Measurements from ENCODE around the gene HELZ2.
"Not testable (repeated sequence)": the region's sequence is repeated elsewhere in the genome, so short reads cannot be mapped to it uniquely, and the experiment has no call there.

Gene HELZ2

GRCh38 chr20:63574156-63574828, at the start of gene HELZ2:
Gene HELZ2, minus strand, starts transcription at chr20:63574239. Its CDS starts 1,854 bp downstream, at chr20:63572385.
- DNase-seq, result peak in 19 of 58 donors; percentile 3 to 49 (median 21)

GRCh38 chr20:63622732-63623131, 48.7 kb upstream of the HELZ2 start:
- DNase-seq, result no peak

DNA sequence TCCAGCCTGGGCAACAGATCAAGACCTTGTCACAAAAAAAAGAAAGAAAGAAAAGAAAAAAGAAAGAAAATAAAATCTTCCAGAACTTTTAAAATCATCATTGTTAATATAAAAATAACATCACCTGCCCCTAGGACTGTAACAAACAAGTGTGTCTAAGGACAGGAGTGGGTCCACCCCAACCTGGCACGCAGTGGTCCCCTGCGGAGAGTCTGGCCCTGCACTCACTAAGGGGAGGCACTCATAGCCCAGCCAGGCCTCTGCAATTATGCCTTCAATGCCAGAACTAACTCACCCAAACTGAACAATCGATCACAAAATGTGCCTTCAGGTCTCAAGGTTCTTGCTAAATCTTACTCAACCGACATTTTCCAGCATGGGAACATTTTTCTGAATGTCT, 48.1 kb upstream of the HELZ2 start:
- DNase-seq, result no peak

GRCh38 chr20:63620991-63621390, 47.0 kb upstream of the HELZ2 start:
- no peak for DNase-seq

DNA sequence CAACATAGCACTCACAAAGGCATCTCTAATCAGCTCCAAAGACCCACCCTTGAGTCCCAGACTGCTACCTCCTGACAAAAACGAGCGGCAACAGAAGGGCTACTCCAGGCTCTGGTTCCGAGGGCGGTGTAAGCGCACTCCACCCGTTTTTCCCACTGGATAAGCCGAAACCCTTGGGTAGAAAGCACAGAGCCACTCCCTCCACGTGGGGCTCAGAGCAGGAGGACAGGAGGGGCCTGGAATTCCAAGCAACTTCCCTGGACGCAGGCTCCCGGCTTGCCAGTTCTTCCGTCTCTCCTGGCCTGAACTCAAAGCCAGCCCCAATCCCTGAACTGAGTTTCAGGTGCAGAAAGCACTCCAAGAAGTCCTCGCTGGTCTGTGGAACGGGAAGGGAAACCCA, 45.5 kb upstream of the HELZ2 start:
- DNase-seq, result no peak

- DNase-seq, result no peak
Measured at GRCh38 chr20:63619086-63619485, 45.0 kb upstream of the HELZ2 start.

GRCh38 chr20:63618291-63618980, 44.4 kb upstream of the HELZ2 start:
- peak in 1 of 58 donors; percentile 44 for DNase-seq

DNA sequence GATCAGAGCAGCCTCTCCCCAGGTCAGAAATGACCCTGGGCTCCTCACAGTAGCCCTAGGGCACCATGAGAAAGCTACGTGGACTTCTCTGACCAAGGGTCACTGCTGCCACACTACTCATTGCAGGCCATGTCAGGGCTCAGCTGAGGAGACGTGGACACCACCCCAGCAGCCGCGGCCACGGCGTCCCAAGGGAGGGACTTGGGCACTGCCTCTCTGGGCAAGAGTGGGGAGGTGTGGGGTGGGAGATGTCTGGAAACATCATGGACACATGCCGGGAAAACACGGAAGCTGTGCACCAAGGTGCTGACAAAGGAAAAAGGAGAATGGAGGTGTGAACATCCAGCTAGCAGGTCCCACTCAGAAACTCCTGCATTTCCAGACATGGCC, 43.8 kb upstream of the HELZ2 start:
- DNase-seq, result no peak

- no peak for DNase-seq
Measured at GRCh38 chr20:63617092-63617875, 43.2 kb upstream of the HELZ2 start.

DNA sequence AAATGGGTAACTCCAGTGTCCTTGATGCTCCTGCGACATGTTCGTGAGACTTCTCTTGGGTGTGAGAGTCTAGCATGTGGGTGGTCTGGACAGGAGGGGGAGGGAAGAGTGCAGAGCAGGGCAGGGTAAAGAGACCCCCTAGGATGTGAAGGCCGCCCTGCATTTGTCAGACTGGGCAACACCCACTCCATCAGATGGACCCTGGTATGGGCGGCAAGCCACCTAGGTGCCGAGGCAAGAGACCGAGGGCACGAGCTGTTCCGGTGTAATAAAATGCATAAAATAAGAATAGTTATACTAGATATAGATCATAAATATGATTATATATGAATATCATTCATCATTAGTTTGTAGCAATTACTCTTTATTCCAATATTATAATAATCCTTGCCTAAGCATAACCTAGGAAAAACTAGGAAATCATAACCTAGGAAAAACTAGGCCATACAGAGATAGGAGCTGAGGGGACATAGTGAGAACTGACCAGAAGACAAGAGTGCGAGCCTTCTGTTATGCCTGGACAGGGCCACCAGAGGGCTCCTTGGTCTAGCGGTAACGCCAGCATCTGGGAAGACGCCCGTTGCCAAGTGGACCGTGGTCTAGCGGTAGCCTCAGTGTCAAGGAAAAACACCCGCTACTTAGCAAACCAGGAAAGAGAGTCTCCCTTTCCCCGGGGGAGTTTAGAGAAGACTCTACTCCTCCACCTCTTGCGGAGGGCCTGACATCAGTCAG, 40.0 kb upstream of the HELZ2 start:
- peak in 1 of 58 donors; percentile 23 for DNase-seq

DNA sequence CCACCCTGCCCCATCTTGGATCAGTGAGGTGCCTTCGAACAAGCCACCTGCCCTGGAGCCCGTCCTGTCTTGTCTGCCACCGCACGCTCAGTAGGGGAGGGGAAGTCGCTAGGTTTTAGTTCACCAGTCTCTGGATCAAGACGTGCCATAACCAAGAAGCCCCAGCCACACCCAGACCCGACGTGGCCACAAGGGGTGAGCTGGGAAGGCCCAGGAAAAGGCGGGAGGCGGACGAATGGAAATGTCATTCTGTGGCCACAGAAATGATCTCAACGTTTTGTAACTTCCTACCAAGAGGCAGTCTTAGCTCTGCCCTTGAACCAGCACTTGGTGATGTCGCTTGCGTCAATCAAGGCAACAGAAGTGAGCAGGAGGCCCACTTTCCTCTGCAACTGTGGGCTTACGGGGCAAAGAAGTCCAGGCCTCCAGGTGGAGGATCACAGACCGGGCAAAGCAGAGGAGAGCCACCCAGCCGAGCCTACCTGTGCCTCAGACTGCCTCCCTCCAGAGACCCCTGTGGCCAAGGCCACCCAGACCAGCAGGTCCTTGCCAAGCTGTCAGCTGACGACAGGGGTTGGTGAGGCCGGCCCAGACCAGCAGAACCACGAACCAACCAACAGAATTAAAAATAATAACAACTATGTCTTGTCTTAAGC, 38.4 kb upstream of the HELZ2 start:
- DNase-seq, result no peak

DNA sequence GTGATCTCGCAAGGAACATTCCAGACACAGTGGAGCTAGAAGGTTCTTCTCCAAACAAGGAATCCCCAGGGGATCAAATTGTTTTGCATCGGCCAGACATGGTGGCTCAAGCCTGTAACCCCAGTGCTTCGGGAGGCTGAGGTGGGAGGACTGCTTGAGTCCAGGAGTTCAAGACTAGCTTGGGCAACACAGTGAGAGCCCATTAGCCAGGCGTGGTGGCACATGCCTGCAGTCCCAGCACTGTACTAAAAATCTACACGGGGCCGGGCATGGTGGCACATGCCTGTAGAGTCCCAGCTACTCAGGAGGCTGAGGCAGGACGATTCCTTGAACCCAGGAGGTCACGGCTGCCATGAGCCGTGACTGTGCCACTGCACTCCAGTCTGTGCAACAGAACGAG, 37.6 kb upstream of the HELZ2 start:
- DNase-seq, result no peak

- DNase-seq, result no peak
Measured at GRCh38 chr20:63610581-63611435, 36.8 kb upstream of the HELZ2 start.

DNA sequence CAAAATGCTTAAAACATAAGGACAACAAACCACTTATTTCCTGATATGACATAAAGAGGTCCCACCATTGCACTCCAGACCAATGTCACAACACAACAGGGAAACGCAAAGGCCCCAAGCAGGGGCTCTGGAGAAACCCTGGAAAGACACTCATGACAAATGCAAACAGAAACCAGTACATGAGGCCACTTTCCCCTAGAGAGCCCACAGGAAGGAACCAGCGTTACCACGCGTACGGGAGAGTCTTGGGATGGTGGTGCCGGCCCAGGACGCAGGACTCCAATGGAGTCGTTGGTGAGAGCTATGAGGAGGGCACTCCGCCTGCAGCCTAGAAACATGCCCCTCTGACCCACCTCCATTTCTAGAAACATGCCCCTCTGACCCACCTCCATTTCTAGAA, 32.6 kb upstream of the HELZ2 start:
- DNase-seq, result no peak

DNA sequence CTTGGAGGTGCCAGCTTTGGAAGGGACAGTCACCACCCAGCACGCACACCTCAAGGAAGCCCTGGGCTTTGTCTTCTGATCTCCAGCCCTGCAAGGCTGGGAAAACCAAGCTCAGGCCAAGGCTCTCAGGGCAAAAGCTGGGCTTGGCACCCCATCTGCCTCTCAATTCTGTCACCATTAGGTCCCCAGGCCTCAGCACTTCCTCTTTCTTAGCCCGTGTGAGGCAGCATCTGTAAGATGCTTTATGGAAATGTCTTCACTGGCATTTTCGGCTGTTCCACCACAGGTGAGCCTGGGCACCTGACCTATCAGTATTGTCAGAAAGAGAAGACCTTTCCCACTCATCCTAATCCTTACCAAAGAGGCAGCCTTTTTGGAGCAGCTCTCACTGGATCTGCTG, 28.3 kb upstream of the HELZ2 start:
- DNase-seq, result no peak

DNA sequence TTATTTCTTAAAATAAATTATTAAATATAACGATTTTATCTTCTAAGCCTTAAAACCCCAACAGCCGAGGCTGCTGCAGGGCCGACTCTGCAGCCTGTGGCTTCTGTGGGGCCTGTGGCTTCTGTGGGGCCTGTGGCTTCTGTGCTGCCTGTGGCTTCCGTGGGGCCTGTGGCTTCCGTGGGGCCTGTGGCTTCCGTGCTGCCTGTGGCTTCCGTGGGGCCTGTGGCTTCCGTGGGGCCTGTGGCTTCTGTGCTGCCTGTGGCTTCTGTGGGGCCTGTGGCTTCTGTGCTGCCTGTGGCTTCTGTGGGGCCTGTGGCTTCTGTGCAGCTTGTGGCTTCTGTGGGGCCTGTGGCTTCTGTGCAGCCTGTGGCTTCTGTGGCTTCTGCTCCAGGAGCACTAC, 27.6 kb upstream of the HELZ2 start:
- not testable (repeated sequence) for DNase-seq

DNA sequence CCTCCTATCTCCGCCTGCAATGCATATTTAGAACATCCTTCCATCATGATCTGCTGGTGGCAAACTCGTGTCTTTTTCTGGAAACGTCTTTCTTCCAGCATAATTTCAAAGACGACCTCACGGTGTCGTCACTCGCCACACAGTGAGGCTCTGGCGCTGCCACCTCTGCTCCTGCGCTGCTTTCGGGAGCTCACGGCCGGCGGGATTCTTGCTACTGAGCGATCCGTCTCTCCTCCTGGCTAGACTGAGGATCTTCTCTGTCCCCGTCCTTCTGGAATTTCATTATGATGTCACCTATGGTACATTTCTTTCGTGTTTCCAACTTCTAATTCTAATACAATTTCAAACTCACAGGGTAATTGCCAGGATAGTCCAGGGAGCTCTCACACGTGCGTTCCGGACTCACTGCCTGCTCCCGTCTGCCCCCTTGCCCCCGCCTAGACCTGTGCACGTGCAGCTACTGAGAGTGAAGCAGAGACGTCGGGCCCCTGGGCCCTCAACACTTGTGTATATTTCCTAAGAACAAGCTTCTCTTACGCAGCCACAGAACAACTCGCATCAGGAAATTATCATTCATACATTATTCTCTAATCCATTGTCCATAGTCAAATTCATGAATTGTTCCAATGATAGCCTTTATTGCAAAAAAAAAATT, 25.5 kb upstream of the HELZ2 start:
- DNase-seq, result no peak

DNA sequence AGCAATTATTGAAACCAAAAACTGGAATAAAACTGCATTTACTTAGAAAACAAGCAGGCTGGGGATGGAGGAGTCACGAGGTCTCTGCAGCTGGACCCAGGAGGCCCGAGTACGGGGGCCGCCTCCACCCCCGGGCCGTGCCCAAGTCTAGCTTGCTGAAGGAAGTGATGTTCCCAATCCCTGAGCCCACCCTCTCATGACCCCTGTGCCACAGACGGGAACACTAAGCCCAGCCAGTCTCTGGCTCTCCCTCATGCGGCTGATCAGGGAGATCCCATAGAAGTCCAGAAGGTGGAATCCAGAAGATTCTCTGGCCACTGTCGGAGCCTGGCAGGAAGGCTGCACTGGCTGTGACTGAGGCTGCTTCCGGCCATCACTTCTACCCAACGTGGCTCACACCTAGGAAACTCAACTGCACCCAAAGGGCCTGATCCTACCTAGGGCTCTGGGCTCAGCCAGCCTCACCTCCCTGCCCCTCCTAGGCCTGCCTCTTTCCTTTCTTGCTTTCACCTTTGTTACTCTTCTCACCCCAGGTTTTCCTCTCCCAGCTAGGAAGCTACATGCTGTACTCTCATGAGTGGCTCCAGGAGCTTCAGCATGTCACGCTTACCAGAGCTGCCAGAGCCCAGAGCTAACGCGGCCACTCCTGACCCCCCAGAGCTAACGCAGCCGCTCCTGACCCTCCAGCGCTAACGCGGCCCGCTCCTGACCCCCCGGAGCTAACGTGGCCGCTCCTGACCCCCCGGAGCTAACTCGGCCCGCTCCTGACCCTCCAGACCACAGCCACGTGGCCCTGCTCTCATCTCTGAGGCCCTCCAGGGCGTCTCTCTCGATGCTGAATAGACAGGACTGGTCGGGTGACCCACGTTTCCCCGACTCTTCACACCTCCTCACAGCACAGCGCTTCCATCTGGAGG, 24.7 kb upstream of the HELZ2 start:
- DNase-seq, result no peak
